ENCODE results near the gene KRTAP9-2.

DNA sequence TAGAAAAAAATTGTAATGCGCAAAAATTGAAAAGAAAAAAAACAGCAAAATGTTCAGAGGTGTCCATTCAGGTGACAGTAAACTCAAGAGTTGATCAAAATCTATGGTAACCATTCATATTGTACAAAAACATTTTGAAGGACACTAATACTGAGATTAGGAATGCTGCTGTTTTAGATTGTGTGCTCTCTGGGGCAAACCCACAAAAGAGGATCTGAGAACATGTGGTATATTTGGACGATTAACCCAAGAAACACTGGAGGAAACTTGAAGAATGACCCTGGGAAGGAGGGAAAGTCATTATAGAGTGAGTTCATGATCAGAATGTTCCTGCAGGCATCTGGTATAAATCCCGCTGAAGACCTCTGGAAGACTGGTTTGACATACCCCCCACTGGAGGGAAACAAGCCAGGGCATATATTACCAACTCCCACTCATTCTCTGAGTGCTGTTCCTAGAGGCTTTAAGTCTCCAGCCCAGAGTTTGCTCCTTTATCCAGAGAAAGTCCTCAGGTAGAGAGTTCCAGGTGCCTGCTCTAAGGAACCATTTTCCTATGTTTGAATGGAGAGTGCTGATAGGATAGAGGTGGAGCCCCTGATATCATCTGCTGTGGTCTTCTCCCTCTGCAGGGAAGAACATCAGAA is 49.6 kb upstream of the KRTAP9-2 start:
- no peak for TF ChIP-seq POLR2A (IDR thresholded peaks at IDR 0.05)
- no peak for TF ChIP-seq EP300 (IDR thresholded peaks at IDR 0.05)
- TF ChIP-seq CTCF (IDR thresholded peaks at IDR 0.05) = no peak
